HEK293 (cell line): ENCODE data around the gene PAK3.

Experiments
- CTCF ChIP-seq: fragments of 450-650 bp; formaldehyde crosslinking; IDR thresholded peaks from 2 replicates; pipeline ENCODE4 v1.5.1; 2016; ENCODE audit warnings: missing biosample characterization, missing genetic modification characterization
- ZNF174 ChIP-seq: fragments of 450-650 bp; formaldehyde crosslinking; IDR thresholded peaks from 2 replicates; pipeline ENCODE4 v1.5.0; 2017; ENCODE audit warnings: missing biosample characterization, mild to moderate bottlenecking, missing genetic modification characterization
- ZNF211 ChIP-seq: fragments of 450-650 bp; formaldehyde crosslinking; IDR thresholded peaks from 2 replicates; pipeline ENCODE4 v1.5.1; 2016; ENCODE audit warnings: low read depth, missing biosample characterization, missing genetic modification characterization
- ZNF544 ChIP-seq: fragments of 450-650 bp; formaldehyde crosslinking; IDR thresholded peaks from 2 replicates; pipeline ENCODE4 v1.5.0; 2017; ENCODE audit warnings: missing biosample characterization, missing genetic modification characterization
- ZNF561 ChIP-seq: fragments of 450-650 bp; IDR thresholded peaks from 2 replicates; pipeline ENCODE4 v1.5.1; 2018; ENCODE audit warnings: missing biosample characterization, missing genetic modification characterization, borderline replicate concordance

- TF ChIP-seq CTCF (tag by site-specific recombination) (no peak), ZNF544 (tag by site-specific recombination) (no peak), ZNF211 (tag by site-specific recombination) (no peak), ZNF561 (no peak), ZNF174 (tag by site-specific recombination) (no peak)
Observed at GRCh38 chrX:111116666-111117065, 20.7 kb downstream of the PAK3 start.
